ENCODE data around the gene SGMS1. TPM values are rescaled to one million over a fixed set of nuclear protein-coding genes. Genes with fewer than 3 reads are reported as not detected.
"Not testable (repeated sequence)": the region's sequence is repeated elsewhere in the genome, so short reads cannot be mapped to it uniquely, and the experiment has no call there.

The SGMS1 gene
- total RNA-seq, 1 experiment from 2014 or later, result 25.5 TPM

GRCh38 chr10:50565301-50566083 lies 58.3 kb downstream of the SGMS1 start:
- DNase-seq (ENCODE audit: low spot score), result no peak
- in situ Hi-C loops (cut with HindIII; ENCODE audit: low sequenced_read_pairs), result no loop called here

GRCh38 chr10:50563906-50564305 lies 59.9 kb downstream of the SGMS1 start:
- DNase-seq (ENCODE audit: low spot score), result no peak
- in situ Hi-C loops (cut with HindIII; ENCODE audit: low sequenced_read_pairs), result no loop called here

- no peak for DNase-seq (ENCODE audit: low spot score)
- in situ Hi-C loops (cut with HindIII; ENCODE audit: low sequenced_read_pairs), result no loop called here
Measured at GRCh38 chr10:50561816-50562215, 61.9 kb downstream of the SGMS1 start.

- peak; percentile 74 for DNase-seq (ENCODE audit: low spot score)
- in situ Hi-C loops (cut with HindIII; ENCODE audit: low sequenced_read_pairs), result no loop called here
Measured at GRCh38 chr10:50561266-50561665, 62.5 kb downstream of the SGMS1 start.

- in situ Hi-C loops (cut with HindIII; ENCODE audit: low sequenced_read_pairs), result no loop called here
Measured at GRCh38 chr10:50560370-50560769, 63.4 kb downstream of the SGMS1 start.

GRCh38 chr10:50558371-50558770 lies 65.4 kb downstream of the SGMS1 start:
- no peak for DNase-seq (ENCODE audit: low spot score)
- in situ Hi-C loops (cut with HindIII; ENCODE audit: low sequenced_read_pairs), result no loop called here

More at GRCh38 chr10:50560370-50560769, 63.4 kb downstream of the SGMS1 start:
- no peak for DNase-seq (ENCODE audit: low spot score)

- in situ Hi-C loops (cut with HindIII; ENCODE audit: low sequenced_read_pairs), result no loop called here
- DNase-seq (ENCODE audit: low spot score), result no peak
Measured at GRCh38 chr10:50557130-50557682, 66.5 kb downstream of the SGMS1 start.

- in situ Hi-C loops (cut with HindIII; ENCODE audit: low sequenced_read_pairs), result no loop called here
- no peak for DNase-seq (ENCODE audit: low spot score)
Measured at GRCh38 chr10:50556237-50557120, 67.3 kb downstream of the SGMS1 start.

GRCh38 chr10:50554995-50555568 lies 68.7 kb downstream of the SGMS1 start:
- in situ Hi-C loops (cut with HindIII; ENCODE audit: low sequenced_read_pairs), result no loop called here
- DNase-seq (ENCODE audit: low spot score), result peak; percentile 77

- in situ Hi-C loops (cut with HindIII; ENCODE audit: low sequenced_read_pairs), result no loop called here
- no peak for DNase-seq (ENCODE audit: low spot score)
Measured at GRCh38 chr10:50554376-50554994, 69.3 kb downstream of the SGMS1 start.

- no peak for DNase-seq (ENCODE audit: low spot score)
- in situ Hi-C loops (cut with HindIII; ENCODE audit: low sequenced_read_pairs), result no loop called here
Measured at GRCh38 chr10:50552771-50553535, 70.8 kb downstream of the SGMS1 start.

- DNase-seq (ENCODE audit: low spot score), result no peak
- in situ Hi-C loops (cut with HindIII; ENCODE audit: low sequenced_read_pairs), result no loop called here
Measured at GRCh38 chr10:50552308-50552707, 71.4 kb downstream of the SGMS1 start.

GRCh38 chr10:50551894-50552293 lies 71.9 kb downstream of the SGMS1 start:
- in situ Hi-C loops (cut with HindIII; ENCODE audit: low sequenced_read_pairs), result no loop called here

GRCh38 chr10:50550291-50550839 lies 73.4 kb downstream of the SGMS1 start:
- DNase-seq (ENCODE audit: low spot score), result no peak
- in situ Hi-C loops (cut with HindIII; ENCODE audit: low sequenced_read_pairs), result no loop called here

More at GRCh38 chr10:50551894-50552293, 71.9 kb downstream of the SGMS1 start:
- DNase-seq (ENCODE audit: low spot score), result no peak

- DNase-seq (ENCODE audit: low spot score); in situ Hi-C loops (cut with HindIII; ENCODE audit: low sequenced_read_pairs): not testable (repeated sequence)
Measured at GRCh38 chr10:50549186-50549585, 74.6 kb downstream of the SGMS1 start.

- in situ Hi-C loops (cut with HindIII; ENCODE audit: low sequenced_read_pairs); DNase-seq (ENCODE audit: low spot score): not testable (repeated sequence)
Measured at GRCh38 chr10:50548481-50548880, 75.3 kb downstream of the SGMS1 start.

GRCh38 chr10:50546287-50546686 lies 77.5 kb downstream of the SGMS1 start:
- DNase-seq (ENCODE audit: low spot score); in situ Hi-C loops (cut with HindIII; ENCODE audit: low sequenced_read_pairs): not testable (repeated sequence)

- in situ Hi-C loops (cut with HindIII; ENCODE audit: low sequenced_read_pairs), result no loop called here
Measured at GRCh38 chr10:50545846-50546245, 77.9 kb downstream of the SGMS1 start.

More at GRCh38 chr10:50545846-50546245, 77.9 kb downstream of the SGMS1 start:
- DNase-seq (ENCODE audit: low spot score), result no peak
